IMR-90 (cell line): ENCODE results near the gene CHSY3. TPM values are rescaled to one million over a fixed set of nuclear protein-coding genes. Genes with fewer than 3 reads are reported as not detected.

ENCODE experiments used
- ATAC-seq: fragments of 200-7000 bp; cut with Tn5 transposase; 2 replicates; pipeline ENCODE4 v1.9.1; 2020; ENCODE audit warnings: low read depth, mild to moderate bottlenecking, moderate library complexity
- Bru-seq: library from RNA; stranded (reverse); fragments of 400-500 nt; gene quantifications from one replicate; lab custom pipeline; 2021; lab: Mats Ljungman, UMichigan
- BruChase-seq, 2 experiments: library from RNA; stranded (reverse); fragments of 400-500 nt; gene quantifications; one replicate each; lab custom pipeline; 2021; lab: Mats Ljungman, UMichigan
- BruUV-seq: library from RNA; stranded (reverse); fragments of 400-500 nt; replicated peaks from 2 replicates; lab custom pipeline; 2021; lab: Mats Ljungman, UMichigan
- CTCF ChIA-PET: fragments of 300-600 bp; formaldehyde crosslinking; extraction: SDS; loops from one replicate; lab custom pipeline; 2021; ENCODE audit warnings: antibody characterized with exemption; lab: Yijun Ruan, JAX
- POLR2A ChIA-PET: fragments of 300-600 bp; sonication (Branson Sonifier 250); formaldehyde crosslinking; loops from one replicate; lab custom pipeline; 2022; ENCODE audit warnings: antibody characterized with exemption; ENCODE audit not compliant: unreplicated experiment; lab: Charles Lee
- DNase-seq: peaks from one replicate; pipeline ENCODE4 v3.0.0; 2013
- H2AFZ ChIP-seq: replicated peaks from 2 replicates; pipeline ENCODE3; 2013; ENCODE audit warnings: low read length, mild to moderate bottlenecking; ENCODE audit not compliant: poor library complexity
- H2AK5ac ChIP-seq: 2 replicates; pipeline ENCODE4 v1.6.1; 2013; ENCODE audit warnings: low read depth, low read length, inconsistent platforms
- H2AK9ac ChIP-seq: replicated peaks from 2 replicates; pipeline ENCODE3; 2013; ENCODE audit warnings: mild to moderate bottlenecking, low read depth, low read length, moderate library complexity; ENCODE audit not compliant: poor library complexity
- H2BK120ac ChIP-seq: 2 replicates; pipeline ENCODE4 v1.6.1; 2013; ENCODE audit warnings: low read depth, low read length, inconsistent platforms
- H2BK15ac ChIP-seq: 3 replicates; pipeline ENCODE4 v1.6.1; 2013; ENCODE audit warnings: low read depth, low read length, inconsistent platforms
- H2BK20ac ChIP-seq: 2 replicates; pipeline ENCODE4 v1.6.1; 2013; ENCODE audit warnings: low read depth, mild to moderate bottlenecking, inconsistent platforms, low read length, moderate library complexity
- H2BK5ac ChIP-seq: 2 replicates; pipeline ENCODE4 v1.6.1; 2013; ENCODE audit warnings: mild to moderate bottlenecking, low read depth, low read length, inconsistent platforms; ENCODE audit not compliant: poor library complexity, severe bottlenecking
- H3K14ac ChIP-seq: replicated peaks from 2 replicates; pipeline ENCODE4 v1.6.1; 2013; ENCODE audit warnings: low read depth, low read length, inconsistent platforms
- H3K18ac ChIP-seq: 2 replicates; pipeline ENCODE4 v1.6.1; 2013; ENCODE audit warnings: low read depth, low read length, control low read depth
- H3K23ac ChIP-seq: 2 replicates; pipeline ENCODE4 v1.6.1; 2013; ENCODE audit warnings: low read depth, low read length, inconsistent platforms
- H3K27ac ChIP-seq: 2 replicates; pipeline ENCODE4 v1.5.1; 2013; ENCODE audit warnings: mild to moderate bottlenecking, control low read depth, low read length; ENCODE audit not compliant: insufficient read depth
- H3K27me3 ChIP-seq: 2 replicates; pipeline ENCODE4 v1.6.1; 2013; ENCODE audit warnings: low read length; ENCODE audit not compliant: control insufficient read depth, insufficient read depth
- H3K36me3 ChIP-seq: 2 replicates; pipeline ENCODE4 v1.6.1; 2013; ENCODE audit warnings: low read length, mixed read lengths; ENCODE audit not compliant: control insufficient read depth, insufficient read depth
- H3K4ac ChIP-seq: 2 replicates; pipeline ENCODE4 v1.6.1; 2013; ENCODE audit warnings: low read depth, low read length, inconsistent platforms
- H3K4me1 ChIP-seq: 2 replicates; pipeline ENCODE4 v1.6.1; 2013; ENCODE audit warnings: low read length, mixed read lengths; ENCODE audit not compliant: control insufficient read depth, insufficient read depth
- H3K4me2 ChIP-seq: 2 replicates; pipeline ENCODE4 v1.6.1; 2013; ENCODE audit warnings: low read depth, mild to moderate bottlenecking, control low read depth, low read length, moderate library complexity
- H3K4me3 ChIP-seq: 2 replicates; pipeline ENCODE4 v1.5.1; 2013; ENCODE audit warnings: low read depth, mild to moderate bottlenecking, control low read depth, low read length, moderate library complexity; ENCODE audit not compliant: insufficient read depth
- H3K56ac ChIP-seq: 2 replicates; pipeline ENCODE4 v1.6.1; 2013; ENCODE audit warnings: low read length, inconsistent platforms; ENCODE audit not compliant: insufficient read depth; ENCODE audit errors: extremely low read depth
- H3K79me1 ChIP-seq, 2 experiments: 2 replicates each; pipeline ENCODE4 v1.6.1; 2013; ENCODE audit warnings: low read length in 2 of 2, inconsistent platforms in 1 of 2, low read depth in 1 of 2
- H3K9ac ChIP-seq: 2 replicates; pipeline ENCODE4 v1.6.1; 2013; ENCODE audit warnings: low read depth, low read length, control low read depth
- H3K9me1 ChIP-seq: 2 replicates; pipeline ENCODE4 v1.6.1; 2013; ENCODE audit warnings: low read length, inconsistent platforms; ENCODE audit not compliant: insufficient read depth
- H3K9me3 ChIP-seq: 2 replicates; pipeline ENCODE4 v1.6.1; 2013; ENCODE audit warnings: low read length; ENCODE audit not compliant: control insufficient read depth, insufficient read depth
- H4K20me1 ChIP-seq: 2 replicates; pipeline ENCODE4 v1.6.1; 2013; ENCODE audit warnings: low read length, inconsistent platforms; ENCODE audit not compliant: insufficient read depth
- H4K5ac ChIP-seq: 2 replicates; pipeline ENCODE4 v1.6.1; 2013; ENCODE audit warnings: mild to moderate bottlenecking, low read depth, low read length, control low read depth
- H4K8ac ChIP-seq, 2 experiments: 2 replicates each; pipeline ENCODE4 v1.6.1; 2013; ENCODE audit warnings: low read depth in 2 of 2, low read length in 2 of 2, control low read depth in 1 of 2, inconsistent platforms in 1 of 2
- H4K91ac ChIP-seq: 2 replicates; pipeline ENCODE4 v1.6.1; 2013; ENCODE audit warnings: low read depth, low read length, inconsistent platforms; ENCODE audit not compliant: insufficient read depth
- MAZ ChIP-seq: IDR thresholded peaks from 2 replicates; pipeline ENCODE4 v1.6.1; 2012; ENCODE audit warnings: low read depth, mild to moderate bottlenecking, low read length, improper control_type of control experiment, moderate library complexity, borderline replicate concordance
- WGBS, 2 experiments: methylation state at CpG; one replicate each; pipeline versions ENCODE4 v1.1.5 to v1.1.7; 2013; ENCODE audit warnings: missing lambda C conversion rate in 2 of 2; ENCODE audit not compliant: insufficient read length in 1 of 2; ENCODE audit errors: extremely low coverage in 2 of 2; 5-methylcytosine and 5-hydroxymethylcytosine counted together
- dilution Hi-C: fragments of 300-500 bp; cut with HindIII; formaldehyde crosslinking; loops from one replicate; pipeline ENCODE4 v1.14.3; 2018; ENCODE audit warnings: low sequenced_read_pairs; ENCODE audit not compliant: unreplicated experiment
- in situ Hi-C: fragments of 300-500 bp; cut with MboI; formaldehyde crosslinking; loops from 3 replicates; pipeline ENCODE4 v1.14.3; 2019; ENCODE audit warnings: low sequenced_read_pairs, inconsistent platforms, mixed read lengths
- intact Hi-C: fragments of 100-400 bp; cut with micrococcal nuclease; formaldehyde crosslinking; loops from 2 replicates; pipeline ENCODE4 v1.10.0; 2022
- long read RNA-seq: library from polyadenylated mRNA; unstranded; transcript quantifications from one replicate; pipeline ENCODE4 v2.0.0, GENCODE V29; 2021; ENCODE audit not compliant: unreplicated experiment
- polyA plus RNA-seq, 3 experiments: library from polyadenylated mRNA; depleted of rRNA; stranded (reverse); fragments of >200 nt; gene quantifications; 2 replicates each; pipeline ENCODE4 v1.2.3, GENCODE V29; 2012; ENCODE audit warnings: low replicate concordance in 1 of 3
- total RNA-seq: library from RNA; depleted of rRNA; stranded (reverse); fragments of >200 nt; gene quantifications from 2 replicates; pipeline ENCODE4 v1.2.3, GENCODE V29; 2012; rRNA removed
- TF ChIP-seq, protein P1 (sequence below): conservative IDR thresholded peaks from 2 replicates; pipeline ENCODE4 v1.5.1; 2012; ENCODE audit warnings: mild to moderate bottlenecking, low read depth, low read length, improper control_type of control experiment
- TF ChIP-seq, protein P2 (sequence below): fragments of 150-350 bp; IDR thresholded peaks from 2 replicates; pipeline ENCODE4 v1.6.1; 2016; ENCODE audit warnings: low read depth, mild to moderate bottlenecking, low read length, moderate library complexity, borderline replicate concordance

CHSY3 gene
- total RNA-seq (1.3 and 1.4 TPM in 2 replicates), polyA plus RNA-seq (2012; rRNA removed) (0.46 and 0.62 TPM in 2 replicates), Bru-seq, nascent RNA (percentile 32 among the genes with signal in this experiment), BruChase-seq, experiment 1, labeled RNA remaining after a 6-hour chase (percentile 31 among the genes with signal in this experiment), BruChase-seq, experiment 2, labeled RNA remaining after a 2-hour chase (percentile 48 among the genes with signal in this experiment)
- 0.27 and 0.31 TPM in 2 replicates for polyA plus RNA-seq (2012; cell fraction: cytosol; rRNA removed)
- polyA plus RNA-seq (2012; cell fraction: nucleus; rRNA removed; ENCODE audit: low replicate concordance): 0.21 and 0.29 TPM in 2 replicates
- long read RNA-seq, partial matches to known transcripts: 1 of 1 reads
- long read RNA-seq, other reads (novel, unspliced or antisense): 0 of 1 reads

DNA sequence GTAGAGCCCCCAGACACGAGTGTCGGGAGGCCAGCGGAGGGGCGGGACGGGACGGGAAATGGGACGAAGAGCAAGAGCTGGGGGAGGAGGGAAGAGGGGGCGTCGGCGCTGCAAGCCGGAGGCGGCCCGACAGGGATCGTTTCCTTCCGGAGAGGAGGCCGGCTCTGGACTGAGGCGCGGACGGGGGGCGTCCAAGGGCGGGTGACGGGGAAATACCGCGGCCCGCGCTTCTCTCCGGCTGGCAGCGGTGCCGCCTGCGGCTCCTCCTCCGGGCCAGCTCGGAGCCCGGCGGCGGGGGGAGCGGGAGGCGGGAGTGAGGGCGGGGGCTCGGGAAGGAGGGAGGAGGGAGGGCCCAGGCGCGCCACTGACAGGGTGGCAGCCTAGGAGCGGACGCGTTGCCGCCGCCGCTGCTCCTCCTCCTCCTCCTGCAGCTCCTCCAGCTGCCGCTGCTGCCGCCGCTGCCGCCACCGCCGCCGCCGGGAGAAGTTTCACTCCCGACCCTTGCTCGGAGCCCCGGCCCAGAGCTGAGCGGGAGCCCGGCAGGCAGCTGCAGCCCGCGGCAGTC lies at the start of gene CHSY3:
CHSY3 (plus strand) TSS at position 364 of the 565 bp plus-strand sequence.
- peak within 1 kb of the TSS; percentile 3; the same call in 1 of the 2 replicates for H4K91ac ChIP-seq
- dilution Hi-C loops (no loop called here), intact Hi-C loops (no loop called here), in situ Hi-C loops (loop anchor here (25.0 kb wide), 1 partner anchor 1508 kb away; no protein-coding TSS in a partner anchor)
- peak within 1 kb of the TSS in 1 of 2 experiments; percentile 64; a peak in 1 of 4 replicates for H4K8ac ChIP-seq
- H2AFZ ChIP-seq: peak within 1 kb of the TSS; percentile 92
- DNase-seq: peak; percentile 54
- peak within 1 kb of the TSS; percentile 90 for H3K4me3 ChIP-seq
- H3K4me1 ChIP-seq: peaks cover 5% of the 10 kb centered on the region
- H3K9me1 ChIP-seq: no peaks in the 10 kb centered on the region
- WGBS, 2 experiments: 0% methylated on average over 19 of the region's 62 CpGs; no CpG with 5 or more reads in 1 of the 2 experiments
- no peak within 1 kb of the TSS for H3K27ac ChIP-seq
- no peaks in the 10 kb centered on the region for H3K9me3 ChIP-seq
- no peak within 1 kb of the TSS; the same call in 1 of the 2 replicates for H3K4ac ChIP-seq
- CTCF ChIA-PET: interaction anchor here (0.8 kb wide), 1 partner anchor 49 kb away, joined by 3 read pairs; no protein-coding TSS in a partner anchor
- peak within 1 kb of the TSS; percentile 16; the same call in 1 of the 2 replicates for H3K23ac ChIP-seq
- H2BK20ac ChIP-seq: no peak within 1 kb of the TSS
- H3K14ac ChIP-seq: no peak within 1 kb of the TSS
- no peaks in the 10 kb centered on the region for H4K20me1 ChIP-seq
- 0 out of 2 replicates have a peak within 1 kb of the TSS, but pooled peaks have one; percentile 13 for H2BK120ac ChIP-seq
- BruUV-seq: no TSS peak
- H3K56ac ChIP-seq: no peak within 1 kb of the TSS
- H3K18ac ChIP-seq: no peak within 1 kb of the TSS; the same call in 1 of the 2 replicates
- H2BK15ac ChIP-seq: no peak within 1 kb of the TSS
- H4K5ac ChIP-seq: no peak within 1 kb of the TSS; the same call in 1 of the 2 replicates
- peak within 1 kb of the TSS; percentile 42 for H3K9ac ChIP-seq
- TF ChIP-seq, protein P1, sequence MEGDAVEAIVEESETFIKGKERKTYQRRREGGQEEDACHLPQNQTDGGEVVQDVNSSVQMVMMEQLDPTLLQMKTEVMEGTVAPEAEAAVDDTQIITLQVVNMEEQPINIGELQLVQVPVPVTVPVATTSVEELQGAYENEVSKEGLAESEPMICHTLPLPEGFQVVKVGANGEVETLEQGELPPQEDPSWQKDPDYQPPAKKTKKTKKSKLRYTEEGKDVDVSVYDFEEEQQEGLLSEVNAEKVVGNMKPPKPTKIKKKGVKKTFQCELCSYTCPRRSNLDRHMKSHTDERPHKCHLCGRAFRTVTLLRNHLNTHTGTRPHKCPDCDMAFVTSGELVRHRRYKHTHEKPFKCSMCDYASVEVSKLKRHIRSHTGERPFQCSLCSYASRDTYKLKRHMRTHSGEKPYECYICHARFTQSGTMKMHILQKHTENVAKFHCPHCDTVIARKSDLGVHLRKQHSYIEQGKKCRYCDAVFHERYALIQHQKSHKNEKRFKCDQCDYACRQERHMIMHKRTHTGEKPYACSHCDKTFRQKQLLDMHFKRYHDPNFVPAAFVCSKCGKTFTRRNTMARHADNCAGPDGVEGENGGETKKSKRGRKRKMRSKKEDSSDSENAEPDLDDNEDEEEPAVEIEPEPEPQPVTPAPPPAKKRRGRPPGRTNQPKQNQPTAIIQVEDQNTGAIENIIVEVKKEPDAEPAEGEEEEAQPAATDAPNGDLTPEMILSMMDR: no peak
- TF ChIP-seq MAZ: peak; percentile 66; the same call in 1 of the 2 replicates
- TF ChIP-seq, protein P2, sequence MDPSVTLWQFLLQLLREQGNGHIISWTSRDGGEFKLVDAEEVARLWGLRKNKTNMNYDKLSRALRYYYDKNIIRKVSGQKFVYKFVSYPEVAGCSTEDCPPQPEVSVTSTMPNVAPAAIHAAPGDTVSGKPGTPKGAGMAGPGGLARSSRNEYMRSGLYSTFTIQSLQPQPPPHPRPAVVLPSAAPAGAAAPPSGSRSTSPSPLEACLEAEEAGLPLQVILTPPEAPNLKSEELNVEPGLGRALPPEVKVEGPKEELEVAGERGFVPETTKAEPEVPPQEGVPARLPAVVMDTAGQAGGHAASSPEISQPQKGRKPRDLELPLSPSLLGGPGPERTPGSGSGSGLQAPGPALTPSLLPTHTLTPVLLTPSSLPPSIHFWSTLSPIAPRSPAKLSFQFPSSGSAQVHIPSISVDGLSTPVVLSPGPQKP: no peak
- no peaks in the 10 kb centered on the region for H3K79me1 ChIP-seq
- POLR2A ChIA-PET: interaction anchor here (0.7 kb wide), 1 partner anchor 21 kb away, joined by 15 read pairs; no protein-coding TSS in a partner anchor
- H2AK9ac ChIP-seq: peak within 1 kb of the TSS; percentile 62
- ATAC-seq: peak; percentile 91
- no peak within 1 kb of the TSS for H2BK5ac ChIP-seq
- H3K36me3 ChIP-seq: no peaks in the 10 kb centered on the region
- no peak within 1 kb of the TSS for H2AK5ac ChIP-seq
- H3K27me3 ChIP-seq: peaks cover 12% of the 10 kb centered on the region; the same call in 1 of the 2 replicates
- H3K4me2 ChIP-seq: peak within 1 kb of the TSS; percentile 80
